RWPE2 (cell line): Measurements from ENCODE around the gene INF2.
"Not testable (repeated sequence)": the region's sequence is repeated elsewhere in the genome, so short reads cannot be mapped to it uniquely, and the experiment has no call there.

ENCODE experiments used
- ATAC-seq: fragments of 200-7000 bp; cut with Tn5 transposase; 3 replicates; pipeline ENCODE4 v1.9.1; 2021; ENCODE audit warnings: low read depth
- DNase-seq: peaks from one replicate; pipeline ENCODE4 v3.0.0-alpha.2; 2020; ENCODE audit warnings: low spot score
- H3K27ac ChIP-seq: fragments of 450-650 bp; 2 replicates; pipeline ENCODE4 v1.5.1; 2017; ENCODE audit warnings: mild to moderate bottlenecking; ENCODE audit not compliant: poor library complexity, severe bottlenecking
- H3K27me3 ChIP-seq: fragments of 250-450 bp; sonication (Bioruptor Pico); 2 replicates; pipeline ENCODE4 v1.5.1; 2021; ENCODE audit warnings: mild to moderate bottlenecking, moderate library complexity; ENCODE audit not compliant: insufficient read depth, poor library complexity, severe bottlenecking
- H3K36me3 ChIP-seq: fragments of 250-450 bp; sonication (Bioruptor Pico); 2 replicates; pipeline ENCODE4 v1.5.1; 2020; ENCODE audit warnings: low read depth, mild to moderate bottlenecking, moderate library complexity
- H3K4me1 ChIP-seq: fragments of 250-450 bp; sonication (Bioruptor Pico); 2 replicates; pipeline ENCODE4 v1.5.1; 2021; ENCODE audit warnings: mild to moderate bottlenecking, moderate library complexity; ENCODE audit not compliant: insufficient read depth, poor library complexity, severe bottlenecking
- H3K4me3 ChIP-seq: fragments of 250-450 bp; sonication (Bioruptor Pico); 2 replicates; pipeline ENCODE4 v1.5.1; 2021; ENCODE audit warnings: mild to moderate bottlenecking, moderate library complexity; ENCODE audit not compliant: severe bottlenecking
- H3K9me3 ChIP-seq: fragments of 250-450 bp; sonication (Bioruptor Pico); 2 replicates; pipeline ENCODE4 v1.5.1; 2021; ENCODE audit warnings: mild to moderate bottlenecking, moderate library complexity; ENCODE audit not compliant: severe bottlenecking
- CTCF ChIP-seq: fragments of 450-650 bp; IDR thresholded peaks from one replicate; pipeline ENCODE4 v1.5.1; 2017; ENCODE audit warnings: mild to moderate bottlenecking, moderate library complexity; ENCODE audit not compliant: poor library complexity, severe bottlenecking

Gene INF2

GRCh38 chr14:104665657-104666522, 23.5 kb upstream of the INF2 start:
- Histone ChIP-seq H3K27ac (no peak overlapping the region), H3K36me3 (no peaks in the 10 kb centered on the region), H3K27me3 (no peaks in the 10 kb centered on the region), H3K9me3 (peaks cover 3% of the 10 kb centered on the region), H3K4me3 (no peak overlapping the region), H3K4me1 (peaks cover 4% of the 10 kb centered on the region)
- peak; percentile 48 for TF ChIP-seq CTCF
- DNase-seq, result peak; percentile 60
- peak; percentile 80 for ATAC-seq

- H3K27ac ChIP-seq, H3K9me3 ChIP-seq, H3K4me3 ChIP-seq, H3K4me1 ChIP-seq, H3K36me3 ChIP-seq, H3K27me3 ChIP-seq, ATAC-seq, DNase-seq: not testable (repeated sequence)
These were observed 22.9 kb upstream of the INF2 start for GRCh38 chr14:104666523-104666895.

- DNase-seq (peak; percentile 61), ATAC-seq (no peak)
- H3K27ac ChIP-seq, result no peak overlapping the region
- no peak for TF ChIP-seq CTCF
- H3K4me3 ChIP-seq, result no peak overlapping the region
- peaks cover 4% of the 10 kb centered on the region for H3K4me1 ChIP-seq
- no peaks in the 10 kb centered on the region for H3K36me3 ChIP-seq
- no peaks in the 10 kb centered on the region for H3K27me3 ChIP-seq
- H3K9me3 ChIP-seq, result no peaks in the 10 kb centered on the region
These were observed 22.4 kb upstream of the INF2 start for GRCh38 chr14:104666981-104667380.

- Histone ChIP-seq H3K4me3 (no peak overlapping the region), H3K36me3 (no peaks in the 10 kb centered on the region), H3K27ac (no peak overlapping the region), H3K27me3 (no peaks in the 10 kb centered on the region), H3K4me1 (peaks cover 4% of the 10 kb centered on the region), H3K9me3 (no peaks in the 10 kb centered on the region)
- TF ChIP-seq CTCF, result no peak
- ATAC-seq (no peak), DNase-seq (no peak)
These were observed 19.7 kb upstream of the INF2 start for GRCh38 chr14:104669697-104670096.

GRCh38 chr14:104671330-104671977, 18.0 kb upstream of the INF2 start:
- not testable (repeated sequence) for H3K27me3 ChIP-seq, H3K4me1 ChIP-seq, DNase-seq, H3K4me3 ChIP-seq, H3K27ac ChIP-seq, H3K9me3 ChIP-seq, H3K36me3 ChIP-seq, ATAC-seq

GRCh38 chr14:104672119-104672518, 17.3 kb upstream of the INF2 start:
- H3K9me3 ChIP-seq, ATAC-seq, H3K4me1 ChIP-seq, H3K4me3 ChIP-seq, H3K27me3 ChIP-seq, H3K36me3 ChIP-seq, DNase-seq, H3K27ac ChIP-seq: not testable (repeated sequence)
